GM18508 (cell line): ENCODE measurements around the gene RFX2.
"Not testable (repeated sequence)": the region's sequence is repeated elsewhere in the genome, so short reads cannot be mapped to it uniquely, and the experiment has no call there.

Experiments used
- ATAC-seq: cut with Tn5 transposase; IDR thresholded peaks from one replicate; pipeline ENCODE4 v1.9.1; 2021; ENCODE audit warnings: moderate number of reproducible peaks; ENCODE audit not compliant: insufficient read depth, unreplicated experiment

The RFX2 gene

DNA sequence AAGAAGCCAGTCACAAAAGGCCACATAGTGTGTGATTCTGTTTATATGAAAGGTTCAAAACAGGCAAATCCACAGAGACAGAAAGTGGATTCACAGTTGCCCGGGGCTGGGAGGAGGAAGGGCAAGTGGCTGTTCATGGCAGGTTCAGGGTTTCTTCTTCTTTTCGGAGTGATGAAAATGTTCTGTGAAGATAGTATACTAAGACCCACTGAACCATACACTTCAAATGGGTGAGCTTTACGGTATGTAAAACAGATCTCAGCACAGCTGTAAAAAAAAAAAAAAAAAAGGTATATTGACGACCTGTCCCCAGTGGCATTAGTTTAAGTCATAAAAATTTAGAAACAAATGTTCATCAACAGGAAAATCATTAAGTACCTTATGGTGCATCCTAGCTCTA lies 32.2 kb downstream of the RFX2 start:
- no peak for ATAC-seq

DNA sequence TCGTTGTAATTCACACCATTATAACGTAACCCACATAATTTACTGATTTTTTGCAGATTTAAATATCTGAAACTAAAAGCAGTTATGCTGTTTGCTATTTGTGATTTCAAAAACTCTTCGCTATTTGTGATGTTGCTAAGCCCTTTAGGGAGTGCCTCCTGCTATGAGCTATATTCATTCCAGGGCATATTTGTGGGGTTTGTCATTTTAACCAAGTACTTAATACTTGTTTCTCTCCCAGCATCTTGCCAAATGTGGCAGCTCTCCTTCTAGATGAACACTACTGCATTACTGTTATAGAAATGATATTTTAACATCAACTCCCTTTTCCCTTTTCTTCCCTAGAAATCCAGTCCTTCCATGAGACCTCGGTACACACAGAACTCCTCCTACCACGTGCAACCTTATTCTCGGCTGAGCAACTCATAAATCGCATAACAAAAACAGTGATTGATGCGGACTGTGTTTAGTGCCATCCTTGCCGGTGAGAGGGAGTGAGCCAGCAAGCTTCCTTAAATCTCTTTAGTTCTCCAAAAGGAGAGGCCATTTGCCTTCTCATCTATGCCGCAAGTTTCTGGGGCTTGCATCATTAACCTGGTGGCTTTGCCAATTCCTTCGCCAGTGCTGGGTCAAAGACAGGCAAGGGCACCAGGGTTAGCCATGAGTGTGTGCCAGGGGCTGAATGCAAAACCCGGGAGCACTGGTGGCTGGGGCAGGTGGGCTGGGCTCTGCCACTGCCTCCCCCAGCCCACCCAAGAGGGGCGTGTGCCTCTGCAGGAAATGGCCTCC lies 33.4 kb downstream of the RFX2 start:
- ATAC-seq: no peak

DNA sequence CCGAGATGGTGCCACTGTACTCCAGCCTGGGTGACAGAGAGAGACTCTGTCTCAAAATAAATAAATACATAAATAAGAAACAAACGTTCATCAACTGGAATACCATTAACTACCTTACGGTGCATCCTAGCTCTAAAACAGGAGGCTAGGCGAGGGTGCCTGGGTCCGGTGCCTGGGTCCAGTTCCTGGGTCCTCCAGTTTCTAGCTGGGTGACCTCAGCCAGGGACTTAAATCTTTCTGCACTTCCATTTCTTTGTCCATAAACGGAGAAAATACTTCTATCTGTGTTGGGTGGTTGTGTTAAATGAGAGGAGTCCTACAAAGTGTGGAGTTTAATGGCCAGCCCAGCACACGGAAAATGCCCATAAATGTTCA lies 34.0 kb downstream of the RFX2 start:
- no peak for ATAC-seq

DNA sequence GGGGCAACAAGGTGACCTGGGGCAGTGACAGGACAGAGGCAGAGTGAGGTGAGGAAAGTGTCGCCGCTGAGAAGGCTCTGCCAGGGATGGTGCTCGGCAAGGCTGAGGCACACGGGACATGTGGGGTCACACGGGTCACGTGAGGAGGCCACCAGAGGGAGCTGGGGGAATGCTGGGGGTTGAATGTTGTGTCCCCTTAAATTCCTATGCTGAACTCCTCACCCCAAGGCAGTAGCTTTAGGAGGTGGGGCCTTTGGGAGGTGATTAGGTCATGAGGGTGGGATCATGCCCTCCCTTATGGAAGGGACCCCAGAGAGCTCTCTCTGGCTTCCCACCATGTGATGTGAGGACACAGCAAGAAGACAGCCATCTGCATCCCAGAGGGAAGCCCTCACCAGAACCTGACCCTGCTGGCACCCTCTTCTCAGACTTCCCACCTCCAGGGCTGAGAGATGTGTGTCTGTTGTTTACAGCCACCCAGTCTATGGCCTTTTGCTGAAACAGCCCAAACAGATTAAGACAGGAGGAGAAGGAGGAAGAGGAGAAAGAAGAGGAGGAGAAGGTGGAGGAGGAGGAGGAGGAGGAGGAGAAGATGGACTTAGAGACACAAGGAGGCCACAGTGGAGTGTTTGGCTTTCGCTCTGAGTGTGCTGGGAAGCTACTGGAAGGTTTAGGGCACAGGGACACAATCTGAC lies 35.4 kb downstream of the RFX2 start:
- ATAC-seq: no peak

DNA sequence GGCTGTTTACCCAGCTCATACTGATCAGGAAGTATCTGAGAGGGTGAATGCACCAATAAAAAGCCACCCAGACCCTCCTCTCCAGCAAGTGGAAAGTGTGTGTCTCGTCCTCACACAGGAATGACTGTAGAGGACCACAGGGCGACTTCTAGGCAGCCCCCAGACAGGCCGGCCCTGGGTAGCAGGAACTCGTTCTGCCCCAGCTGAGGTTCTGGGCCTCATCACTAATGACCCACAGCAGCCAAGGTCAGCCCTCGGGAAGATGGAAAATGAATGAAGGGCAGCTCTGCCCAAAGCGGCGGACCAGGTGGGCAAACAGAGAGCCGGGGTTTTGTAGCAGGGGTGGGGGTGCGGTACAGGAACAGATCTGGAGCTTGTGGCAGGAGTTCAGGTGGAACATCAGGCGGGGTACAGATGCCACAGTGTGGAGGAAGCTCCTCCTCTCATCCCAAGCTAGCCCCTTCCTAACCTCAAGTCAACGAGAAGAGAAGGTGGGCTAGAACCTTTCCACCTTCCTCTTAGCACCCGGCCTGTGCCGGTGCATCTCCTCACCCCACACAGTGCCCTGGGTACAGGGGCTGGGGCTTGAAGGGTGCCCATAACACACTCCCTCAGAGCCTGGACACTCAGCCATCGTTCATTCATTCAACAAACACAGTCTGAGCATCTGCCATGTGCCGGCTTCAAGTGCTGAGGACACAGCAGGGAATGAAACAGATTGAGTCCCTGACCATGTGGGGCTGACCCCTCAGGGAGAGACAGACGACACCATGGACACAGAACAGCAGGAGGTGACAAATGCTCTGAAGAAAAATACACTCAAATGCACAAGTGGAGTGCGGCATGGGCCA lies 36.2 kb downstream of the RFX2 start:
- no peak for ATAC-seq

DNA sequence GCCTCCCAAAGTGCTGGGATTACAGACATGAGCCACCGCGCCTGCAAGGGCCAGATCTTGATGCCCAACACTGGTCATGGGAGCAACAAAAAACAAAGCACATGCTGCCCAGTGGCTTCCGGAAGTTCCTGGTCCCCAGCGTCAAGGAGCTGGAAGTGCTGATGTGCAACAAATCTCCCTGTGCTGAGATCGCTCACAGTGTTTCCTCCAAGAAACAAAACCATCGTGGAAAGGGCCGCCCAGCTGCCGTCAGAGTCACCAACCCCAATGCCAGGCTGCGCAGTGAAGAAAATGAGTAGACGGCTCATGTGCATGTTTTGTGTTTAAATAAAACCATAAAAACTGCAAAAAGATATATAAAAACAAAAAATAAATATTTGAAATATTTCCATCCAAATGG lies 37.1 kb downstream of the RFX2 start:
- not testable (repeated sequence) for ATAC-seq

DNA sequence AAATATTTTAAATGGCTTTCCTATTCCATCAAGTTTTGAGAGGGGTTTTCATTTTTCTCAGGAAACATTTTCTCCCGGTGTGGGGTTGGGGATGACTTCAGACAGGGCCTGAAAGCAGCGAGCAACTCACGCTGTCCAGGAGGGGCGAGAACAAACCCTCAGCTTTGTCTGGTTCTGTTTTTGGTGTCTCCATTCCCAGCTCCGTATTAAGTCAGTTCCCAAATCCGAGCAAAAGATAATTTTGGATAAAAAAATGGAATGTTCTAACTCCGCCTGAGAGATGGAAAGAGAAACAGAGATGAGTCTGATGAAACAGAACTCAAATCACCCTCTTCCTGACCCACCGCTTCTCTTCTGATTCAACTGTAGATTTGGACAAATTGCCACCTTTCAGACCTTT lies 38.4 kb downstream of the RFX2 start:
- ATAC-seq: no peak

DNA sequence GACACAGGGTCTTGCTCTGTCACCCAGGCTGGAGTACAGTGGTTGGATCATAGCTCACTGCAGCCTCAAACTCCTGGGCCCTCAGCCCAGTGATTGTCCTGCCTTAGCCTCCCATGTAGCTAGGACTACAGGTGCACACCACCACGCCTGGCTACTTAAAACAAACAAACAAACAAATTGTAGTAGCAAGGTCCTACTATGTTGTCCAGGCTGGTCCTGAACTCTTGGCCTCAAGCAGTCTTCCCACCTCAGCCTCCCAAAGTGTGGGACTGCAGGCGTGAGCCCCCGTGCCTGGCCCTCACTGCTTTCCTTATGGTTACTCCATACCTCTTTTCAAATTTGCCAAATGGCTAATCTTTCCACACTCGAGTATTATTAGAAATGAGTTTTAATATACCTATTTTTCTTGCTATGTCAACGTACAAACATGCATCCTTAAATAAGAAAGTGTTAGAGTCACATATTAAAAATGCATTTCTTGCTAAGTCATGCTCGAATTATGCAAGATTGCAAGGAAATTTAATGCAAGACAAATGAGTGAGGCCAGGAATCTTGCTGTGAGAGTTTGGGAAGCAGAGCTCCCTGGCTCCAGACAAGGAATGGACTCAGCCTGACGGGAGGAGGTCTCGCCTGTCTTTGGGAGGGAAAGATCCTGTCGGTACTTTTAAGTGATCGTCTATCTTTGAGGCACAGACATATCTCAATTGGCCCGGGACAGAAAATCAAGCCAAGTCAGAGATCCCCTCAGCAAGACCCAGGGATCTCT lies 39.4 kb downstream of the RFX2 start:
- no peak for ATAC-seq

DNA sequence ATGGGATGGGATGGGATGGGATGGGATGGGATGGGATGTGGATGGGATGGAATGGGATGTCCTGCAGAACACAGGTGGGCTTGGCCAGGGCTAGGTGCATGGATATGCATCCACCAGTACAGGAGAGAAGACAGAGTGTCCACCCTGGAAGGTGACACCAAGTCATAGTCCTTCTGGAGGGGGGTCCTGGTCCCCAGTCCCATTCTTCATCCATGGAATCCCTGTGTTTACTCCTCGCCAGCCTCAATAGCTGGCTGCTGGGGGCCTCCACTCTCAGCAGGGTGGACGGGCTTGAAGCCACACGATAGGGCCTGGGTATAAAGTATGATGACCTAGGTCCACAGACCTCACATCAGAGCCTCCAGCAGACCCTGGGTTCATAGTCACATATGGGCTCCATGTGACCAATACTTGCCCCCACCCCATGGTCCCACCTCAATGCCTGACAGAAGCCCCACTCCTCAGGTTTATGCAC lies 40.1 kb downstream of the RFX2 start:
- no peak for ATAC-seq

DNA sequence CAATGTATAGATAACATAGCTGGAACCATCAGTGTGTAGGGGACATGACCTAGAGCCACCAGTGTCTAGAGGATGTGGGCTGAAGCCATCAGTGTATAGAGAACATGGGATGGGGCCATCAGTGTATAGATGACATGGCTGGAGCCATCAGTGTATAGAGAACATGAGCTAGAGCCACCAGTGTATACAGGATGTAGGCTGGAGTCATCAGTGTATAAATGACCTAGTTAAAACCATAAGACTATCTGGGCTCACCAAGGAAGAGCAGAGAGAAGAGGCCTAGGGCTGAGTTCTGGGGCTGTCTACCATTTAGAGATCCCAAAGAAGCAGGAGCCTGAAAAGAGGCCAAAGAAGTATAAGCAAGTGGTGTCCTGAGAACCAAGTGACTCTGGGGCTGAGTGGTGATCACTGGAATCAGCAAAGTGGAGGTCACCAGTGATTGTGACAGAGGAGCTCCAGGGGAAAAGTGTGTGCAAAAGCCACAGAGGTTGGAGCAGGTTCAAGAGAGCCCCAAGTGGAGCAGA lies 41.0 kb downstream of the RFX2 start:
- ATAC-seq: no peak

DNA sequence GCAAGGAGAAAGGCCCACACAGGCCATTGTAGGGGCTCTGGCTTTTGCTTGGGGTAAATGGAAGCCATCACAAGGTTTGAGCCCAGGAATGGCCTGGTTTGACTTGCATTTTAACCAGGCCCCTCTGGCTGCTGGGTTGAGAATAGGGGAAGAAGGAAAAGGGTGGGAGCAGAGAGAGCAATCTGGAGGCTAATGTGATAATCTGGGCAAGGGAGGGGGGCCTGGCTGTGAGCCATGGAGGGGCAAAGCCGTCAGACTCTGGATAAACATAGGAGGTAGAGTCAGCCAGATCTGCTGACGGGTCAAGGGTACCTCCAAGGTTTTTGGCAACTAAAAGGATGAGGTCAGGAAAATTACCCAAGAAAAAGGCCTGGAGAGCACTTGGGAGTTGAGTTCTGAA lies 41.6 kb downstream of the RFX2 start:
- no peak for ATAC-seq

DNA sequence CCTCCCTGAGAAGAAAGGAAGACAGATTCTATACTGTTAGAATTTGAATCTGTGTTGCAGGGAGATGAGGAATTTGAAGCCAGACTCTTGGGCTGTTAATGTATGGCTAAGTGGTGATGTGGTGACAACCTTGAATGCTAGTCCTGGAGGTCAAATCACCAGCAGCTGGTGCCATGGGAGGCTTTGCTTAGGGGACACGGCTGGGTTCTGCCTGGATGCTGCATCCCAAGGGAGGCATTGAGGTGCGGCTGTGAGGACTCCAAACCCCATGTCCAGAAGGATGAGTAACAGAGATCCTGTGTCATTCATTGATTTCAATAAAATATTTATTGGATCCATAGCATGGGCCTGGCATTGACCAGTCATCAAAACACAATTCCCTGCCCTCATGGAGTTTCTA lies 42.3 kb downstream of the RFX2 start:
- ATAC-seq: no peak

DNA sequence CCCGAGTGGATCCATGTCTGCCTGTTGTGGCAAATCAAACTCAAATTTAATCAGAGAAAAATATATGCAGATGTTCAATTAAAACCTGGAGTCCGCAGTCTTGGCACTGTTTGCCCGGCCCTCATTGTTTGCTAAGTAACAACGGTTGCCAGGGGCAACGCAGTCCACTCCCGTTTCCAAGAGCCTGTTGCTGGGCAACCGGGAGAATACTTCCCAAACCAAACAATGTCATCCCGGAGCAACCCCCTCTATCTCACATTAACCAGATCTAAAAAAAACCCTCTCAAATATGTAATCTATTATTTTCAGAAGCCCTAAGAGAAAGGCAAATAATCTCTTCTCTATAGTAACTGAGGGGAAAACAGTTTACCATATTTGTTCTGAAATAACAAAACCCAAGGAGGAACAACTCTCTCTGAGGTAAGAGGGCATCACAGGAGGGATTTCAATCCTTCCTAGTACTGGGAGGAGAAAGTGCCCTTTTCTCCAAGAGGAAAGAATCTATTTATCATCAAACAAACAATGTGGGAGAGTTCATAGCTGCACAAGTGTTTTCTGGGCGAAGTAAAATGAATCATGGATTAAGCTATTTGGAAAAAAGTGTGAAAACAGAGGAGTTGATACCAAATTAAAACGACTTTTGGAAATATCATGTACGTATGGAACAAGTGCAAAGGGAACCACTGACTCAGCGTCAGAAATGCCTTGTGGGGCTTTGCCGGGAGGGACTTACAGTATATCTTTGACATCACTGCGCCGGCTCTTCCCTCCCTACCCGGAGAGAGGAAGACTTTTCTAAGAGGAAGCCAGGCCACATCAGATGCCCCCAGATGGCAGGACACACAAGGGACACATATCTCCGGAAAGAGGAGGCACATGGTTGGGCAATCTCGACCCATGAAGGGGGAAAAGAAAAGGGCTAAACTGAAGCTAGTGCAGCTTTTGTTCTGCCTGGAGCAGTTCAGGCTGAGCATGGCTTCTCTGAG lies 43.3 kb downstream of the RFX2 start:
- ATAC-seq: no peak

DNA sequence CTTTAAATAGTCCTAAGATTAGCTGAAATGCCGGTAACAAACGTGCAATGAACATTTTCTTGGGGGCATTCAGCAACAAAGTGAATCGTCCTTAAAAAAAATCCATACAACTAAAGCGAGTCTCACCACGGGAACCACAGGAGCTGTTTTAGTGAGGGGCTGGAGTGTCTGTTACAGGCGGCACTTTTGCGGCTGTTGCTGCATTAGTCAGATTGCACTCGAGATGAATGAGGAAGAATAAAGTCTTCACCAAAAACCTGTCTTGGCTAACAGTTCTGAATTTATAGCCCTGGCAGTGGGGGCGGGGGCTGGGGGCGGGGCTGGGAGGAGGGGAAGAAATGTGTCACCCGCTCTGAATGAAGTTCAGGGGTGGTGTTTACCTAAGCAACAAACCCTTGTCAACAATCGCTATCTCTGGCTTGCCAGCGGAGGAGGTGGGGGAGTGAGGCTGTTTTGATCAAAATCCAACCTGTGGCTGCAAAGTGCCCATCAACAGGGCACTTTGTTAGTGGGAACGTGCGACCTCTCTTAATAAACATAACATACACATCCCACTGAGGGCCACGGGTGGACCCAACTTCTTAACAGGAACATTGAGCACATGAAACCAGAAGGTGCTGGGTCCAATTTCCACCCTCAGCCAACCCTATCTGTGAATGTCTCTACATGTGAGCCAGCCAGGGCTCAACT lies 44.5 kb downstream of the RFX2 start:
- no peak for ATAC-seq

DNA sequence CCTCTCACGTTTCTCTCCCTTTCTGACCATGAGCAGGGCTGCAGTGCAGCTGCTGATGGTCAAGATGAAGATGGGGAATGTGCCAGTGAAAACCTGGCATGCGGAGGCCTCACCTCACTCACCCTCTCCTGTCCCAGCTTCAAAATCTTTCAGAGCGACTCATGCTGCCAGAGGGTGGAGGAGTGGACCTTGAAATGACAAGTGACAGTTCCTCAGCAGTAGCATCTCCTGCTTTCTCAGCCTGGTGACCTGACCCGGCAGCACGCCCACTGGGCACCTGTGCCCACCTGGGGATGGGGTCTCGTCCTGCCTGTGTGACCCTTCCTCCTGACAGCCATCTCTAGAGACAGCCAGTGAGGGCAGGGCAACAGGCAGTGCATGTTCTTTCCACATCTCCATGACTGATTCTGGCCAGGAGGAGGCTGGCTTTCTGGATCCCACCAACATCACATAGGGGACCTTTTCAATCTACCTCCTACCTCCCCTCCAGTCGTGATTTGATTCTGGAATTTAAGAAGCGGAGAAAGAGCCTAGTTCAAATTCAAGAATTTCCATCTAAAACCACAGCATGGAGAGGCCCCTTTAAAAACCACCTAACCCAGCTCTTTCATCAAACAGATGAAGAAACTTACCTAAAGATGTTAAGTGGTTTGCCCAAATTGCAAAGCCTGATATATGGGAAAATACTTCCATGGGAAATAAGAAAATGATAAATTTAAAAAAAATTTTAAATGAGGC lies 45.8 kb downstream of the RFX2 start:
- ATAC-seq: no peak

DNA sequence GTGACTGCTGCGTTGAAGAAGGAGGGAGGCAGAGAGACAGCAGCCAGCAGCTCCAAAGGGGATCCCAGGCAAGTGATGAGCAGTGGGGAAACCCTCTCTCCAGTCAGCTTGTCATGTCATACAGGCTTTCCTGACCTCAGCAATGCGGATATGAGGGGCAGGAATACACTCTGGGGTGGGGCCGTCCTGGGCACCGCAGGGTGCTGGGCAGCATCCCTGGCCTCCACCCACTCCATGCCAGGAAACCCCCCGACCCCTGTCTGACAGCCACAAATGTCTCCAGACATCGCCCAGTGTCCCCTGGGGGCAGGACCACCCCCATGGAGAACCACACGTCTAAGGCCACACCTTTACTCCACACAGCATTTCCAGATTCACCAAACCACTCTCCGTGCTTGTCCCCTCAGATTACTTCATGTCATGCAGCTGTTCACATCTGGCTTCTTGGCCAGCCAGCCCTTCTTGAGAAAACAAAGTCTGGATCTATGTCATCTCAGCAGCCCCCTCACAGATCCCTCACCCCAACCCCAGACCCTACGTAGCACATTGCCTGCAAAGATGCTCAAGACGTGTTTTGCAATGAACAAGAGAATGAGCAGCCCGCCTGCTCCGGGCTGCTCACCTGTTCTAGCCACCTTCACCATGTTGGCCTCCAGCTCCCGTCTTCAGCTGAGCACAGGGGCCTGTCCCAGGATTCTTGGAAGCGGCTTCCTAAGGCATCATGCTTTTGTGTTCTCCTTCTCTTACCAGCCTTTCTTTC lies 46.5 kb downstream of the RFX2 start:
- ATAC-seq: no peak

DNA sequence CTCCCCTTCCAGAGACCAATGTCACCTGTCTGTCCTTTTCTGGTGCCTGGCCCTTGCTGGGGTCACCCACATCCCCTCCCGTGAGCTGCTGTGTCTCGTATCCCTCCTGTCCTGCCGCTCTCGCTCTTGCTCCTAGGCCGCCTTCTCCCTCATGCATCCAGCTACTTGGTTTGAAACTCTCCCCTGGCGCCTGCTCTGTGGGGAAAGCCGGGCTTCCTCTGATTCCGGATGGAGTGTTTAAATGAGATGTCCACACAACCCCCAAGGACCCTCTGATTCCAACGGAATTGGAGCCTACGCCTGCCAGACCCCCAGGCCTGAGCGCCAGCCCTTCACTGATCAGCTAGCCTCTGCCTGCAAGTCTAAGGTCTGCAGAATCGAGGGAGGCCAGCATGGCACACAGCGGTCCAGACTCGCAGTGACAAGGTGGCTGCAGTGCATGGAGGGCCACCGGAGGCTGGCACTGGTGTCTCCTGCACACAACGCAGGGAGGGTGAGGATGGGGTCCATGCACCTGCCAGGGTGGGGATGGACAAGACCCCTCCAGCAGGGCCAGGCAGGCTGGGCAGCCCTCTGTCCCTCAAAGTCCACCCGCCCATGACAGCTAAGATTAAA lies 47.2 kb downstream of the RFX2 start:
- ATAC-seq: no peak
